NCI-H526 (cell line): ENCODE results near the gene TXNDC16.
"Not testable (repeated sequence)": the region's sequence is repeated elsewhere in the genome, so short reads cannot be mapped to it uniquely, and the experiment has no call there.

Experiments used
- DNase-seq, 2 experiments: peaks; one replicate each; lab custom pipeline; 2025; lab: John Stamatoyannopoulos, UW

TXNDC16 gene, protein sequence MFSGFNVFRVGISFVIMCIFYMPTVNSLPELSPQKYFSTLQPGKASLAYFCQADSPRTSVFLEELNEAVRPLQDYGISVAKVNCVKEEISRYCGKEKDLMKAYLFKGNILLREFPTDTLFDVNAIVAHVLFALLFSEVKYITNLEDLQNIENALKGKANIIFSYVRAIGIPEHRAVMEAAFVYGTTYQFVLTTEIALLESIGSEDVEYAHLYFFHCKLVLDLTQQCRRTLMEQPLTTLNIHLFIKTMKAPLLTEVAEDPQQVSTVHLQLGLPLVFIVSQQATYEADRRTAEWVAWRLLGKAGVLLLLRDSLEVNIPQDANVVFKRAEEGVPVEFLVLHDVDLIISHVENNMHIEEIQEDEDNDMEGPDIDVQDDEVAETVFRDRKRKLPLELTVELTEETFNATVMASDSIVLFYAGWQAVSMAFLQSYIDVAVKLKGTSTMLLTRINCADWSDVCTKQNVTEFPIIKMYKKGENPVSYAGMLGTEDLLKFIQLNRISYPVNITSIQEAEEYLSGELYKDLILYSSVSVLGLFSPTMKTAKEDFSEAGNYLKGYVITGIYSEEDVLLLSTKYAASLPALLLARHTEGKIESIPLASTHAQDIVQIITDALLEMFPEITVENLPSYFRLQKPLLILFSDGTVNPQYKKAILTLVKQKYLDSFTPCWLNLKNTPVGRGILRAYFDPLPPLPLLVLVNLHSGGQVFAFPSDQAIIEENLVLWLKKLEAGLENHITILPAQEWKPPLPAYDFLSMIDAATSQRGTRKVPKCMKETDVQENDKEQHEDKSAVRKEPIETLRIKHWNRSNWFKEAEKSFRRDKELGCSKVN

DNA sequence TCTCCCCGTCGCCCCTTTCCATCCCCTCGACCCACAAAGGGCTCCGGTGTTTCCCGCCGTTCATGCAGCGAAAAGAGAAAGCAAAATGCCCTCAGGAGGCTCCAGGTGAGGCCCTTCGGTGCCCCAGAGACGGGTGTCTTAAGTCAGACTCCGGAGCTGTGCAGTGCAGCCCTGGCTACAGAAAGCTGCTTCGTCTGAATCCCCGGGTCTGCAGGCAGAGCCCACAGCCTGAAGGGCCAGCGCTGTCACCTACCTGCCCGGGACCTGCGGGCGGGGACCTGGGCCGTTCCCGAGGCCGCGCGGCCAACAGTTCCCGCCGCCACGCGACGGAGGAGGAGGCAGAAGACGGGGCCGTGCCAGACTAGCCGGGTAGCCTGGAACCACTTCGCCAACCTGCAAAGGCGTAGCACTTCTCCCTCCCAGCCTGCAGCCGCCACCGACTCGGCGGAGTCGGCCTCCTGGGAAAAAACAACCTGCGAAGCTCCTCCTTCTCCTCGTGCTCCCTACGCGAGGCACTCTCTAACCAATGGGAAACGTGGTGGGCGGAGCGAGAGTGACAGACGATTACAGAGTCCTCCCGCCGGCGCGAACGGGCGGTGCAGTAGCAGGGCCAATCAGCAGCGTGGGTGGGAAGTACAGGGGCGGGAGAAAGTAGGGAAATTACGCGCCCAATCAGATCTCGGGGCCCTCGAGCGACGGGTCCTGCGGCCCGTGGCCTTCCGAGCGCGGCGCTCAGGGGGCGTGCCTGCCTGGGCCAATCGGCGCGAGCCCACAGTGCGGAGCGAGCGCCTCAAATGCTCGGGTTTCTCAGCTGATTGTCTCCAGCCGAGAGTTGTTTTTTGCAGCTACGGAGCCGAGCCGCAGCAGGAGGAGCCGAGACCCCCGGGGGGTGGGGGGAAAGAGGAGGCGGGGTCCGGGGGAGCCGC is at the start of gene TXNDC16, which contains the start of gene GPR137C:
TXNDC16 (minus strand) TSS at position 443 of the 926 bp plus-strand sequence. CDS start 8,948 bp downstream, outside the sequence.
GPR137C (plus strand) TSS at position 774 of the 926 bp plus-strand sequence. CDS start 312 bp downstream, outside the sequence.
- peak; percentile 99 to 100 for DNase-seq

DNA sequence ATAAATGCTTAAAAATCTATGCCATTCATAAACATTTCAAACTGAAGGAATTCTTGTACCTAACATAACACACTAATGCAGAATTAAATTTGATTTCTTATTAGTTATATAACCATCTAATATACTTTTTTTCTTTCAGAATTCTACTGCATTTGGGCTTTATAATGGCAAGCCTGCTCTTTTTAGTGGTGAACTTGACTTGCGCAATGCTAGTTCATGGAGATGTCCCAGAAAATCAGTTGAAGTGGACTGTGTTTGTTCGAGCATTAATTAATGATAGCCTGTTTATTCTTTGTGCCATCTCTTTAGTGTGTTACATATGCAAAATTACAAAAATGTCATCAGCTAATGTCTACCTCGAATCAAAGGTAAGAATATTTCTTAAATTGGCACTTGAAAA is 47.7 kb upstream of the TXNDC16 start:
- DNase-seq, result no peak

DNA sequence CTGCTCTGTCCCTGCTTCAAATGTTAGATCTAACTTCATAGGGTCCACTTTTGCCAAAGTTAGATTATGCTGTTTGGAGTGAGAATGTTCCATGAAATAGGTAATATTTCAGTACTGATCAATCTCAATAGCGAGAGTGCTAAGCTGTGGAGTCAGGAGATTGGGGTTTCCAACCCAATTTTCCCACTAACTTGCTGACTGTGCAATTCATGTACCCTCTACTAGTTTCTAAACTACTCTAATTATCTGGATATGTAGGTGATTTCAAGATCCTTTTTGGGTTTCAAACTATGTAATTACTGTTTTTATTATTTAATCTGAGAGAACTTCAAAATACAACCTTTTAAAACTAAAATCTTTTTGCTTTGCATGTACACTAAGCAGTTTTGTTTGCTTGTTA is 46.3 kb upstream of the TXNDC16 start:
- no peak for DNase-seq

DNA sequence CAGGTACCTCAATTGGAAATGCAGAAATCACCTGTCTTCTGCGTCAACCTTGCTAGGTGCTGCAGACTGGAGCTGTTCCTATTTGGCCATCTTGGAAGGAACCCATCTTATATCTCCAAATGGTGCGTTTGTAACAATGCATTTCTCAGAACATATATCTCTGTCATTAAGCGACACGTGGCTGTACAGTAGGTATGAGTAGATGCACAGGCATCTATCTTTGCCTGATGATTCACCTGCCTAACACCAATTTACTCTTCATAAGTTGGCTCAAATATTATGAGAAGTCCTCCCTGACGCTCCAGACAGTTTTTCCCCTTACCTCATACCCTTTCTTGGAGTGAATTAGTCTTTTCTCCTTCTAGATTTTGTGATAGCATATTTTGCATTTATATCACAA is 44.6 kb upstream of the TXNDC16 start:
- no peak for DNase-seq

DNA sequence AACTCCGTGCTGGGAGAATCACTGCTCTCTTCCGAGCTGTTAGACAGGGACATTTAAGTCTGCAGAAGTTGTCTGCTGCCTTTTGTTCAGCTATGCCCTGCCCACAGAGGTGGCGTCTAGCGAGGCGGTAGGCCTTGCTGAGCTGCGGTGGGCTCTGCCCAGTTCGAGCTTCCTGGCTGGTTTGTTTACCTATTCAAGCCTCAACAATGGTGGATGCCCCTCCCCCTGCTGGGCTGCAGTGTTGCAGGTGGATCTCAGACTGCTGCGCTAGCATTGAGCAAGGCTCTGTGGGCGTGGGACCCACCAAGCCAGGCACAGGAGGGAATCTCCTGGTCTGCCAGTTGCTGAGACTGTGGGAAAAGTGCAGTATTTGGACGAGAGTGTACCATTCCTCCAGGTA is 44.0 kb upstream of the TXNDC16 start:
- DNase-seq, result no peak

DNA sequence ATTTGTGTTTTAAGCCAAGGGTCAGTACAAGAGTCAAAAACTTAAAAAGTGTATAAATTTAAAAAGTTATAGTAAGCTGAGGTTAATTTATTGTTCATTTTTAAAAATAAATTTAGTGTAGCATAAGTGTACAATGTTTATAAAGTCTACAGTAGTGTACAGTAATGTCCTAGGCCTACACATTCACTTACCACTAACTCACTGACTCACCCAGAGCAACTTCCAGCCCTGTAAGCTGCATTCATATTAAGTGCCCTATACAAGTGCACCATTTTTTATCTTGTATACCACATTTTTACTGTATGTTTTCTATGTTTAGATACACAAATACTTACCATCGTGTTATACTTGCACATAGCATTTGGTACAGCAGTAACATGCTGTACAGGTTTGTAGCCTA is 38.0 kb upstream of the TXNDC16 start:
- no peak for DNase-seq

DNA sequence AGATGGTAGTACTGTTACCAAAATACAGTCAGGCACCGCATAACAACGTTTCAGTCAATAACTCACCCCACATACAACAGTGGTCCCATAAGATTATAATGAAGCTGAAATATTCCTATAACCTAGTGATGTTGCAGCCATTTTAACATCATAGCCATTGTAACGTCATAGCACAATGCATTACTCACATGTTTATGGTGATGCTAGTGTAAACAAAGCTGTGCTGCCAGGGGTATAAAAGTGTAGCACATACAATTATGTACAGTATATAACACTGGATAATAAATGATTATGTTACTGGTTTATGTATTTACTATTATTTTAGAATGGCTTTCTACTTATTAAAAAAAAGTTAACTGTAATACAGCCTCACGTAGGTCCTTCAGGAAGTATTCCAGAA is 37.3 kb upstream of the TXNDC16 start:
- DNase-seq, result no peak

DNA sequence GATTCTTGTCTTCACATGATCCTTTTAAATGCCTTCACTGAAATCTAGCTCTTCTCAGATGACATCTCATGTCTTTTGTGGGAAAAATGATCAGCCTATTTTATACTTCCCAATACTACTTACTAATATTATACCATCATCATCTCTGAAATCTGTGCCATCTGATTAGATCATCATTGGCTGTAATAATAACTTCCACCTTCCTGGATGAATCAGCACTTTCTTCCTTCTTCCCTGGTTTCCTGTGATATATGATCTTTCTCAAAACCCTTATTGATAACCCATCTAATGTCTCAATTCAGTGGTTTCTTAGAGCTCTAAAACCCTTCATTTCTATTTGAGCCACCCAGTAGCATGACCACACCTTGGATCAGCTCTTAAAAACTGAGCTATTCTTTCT is 31.2 kb upstream of the TXNDC16 start:
- no peak for DNase-seq

DNA sequence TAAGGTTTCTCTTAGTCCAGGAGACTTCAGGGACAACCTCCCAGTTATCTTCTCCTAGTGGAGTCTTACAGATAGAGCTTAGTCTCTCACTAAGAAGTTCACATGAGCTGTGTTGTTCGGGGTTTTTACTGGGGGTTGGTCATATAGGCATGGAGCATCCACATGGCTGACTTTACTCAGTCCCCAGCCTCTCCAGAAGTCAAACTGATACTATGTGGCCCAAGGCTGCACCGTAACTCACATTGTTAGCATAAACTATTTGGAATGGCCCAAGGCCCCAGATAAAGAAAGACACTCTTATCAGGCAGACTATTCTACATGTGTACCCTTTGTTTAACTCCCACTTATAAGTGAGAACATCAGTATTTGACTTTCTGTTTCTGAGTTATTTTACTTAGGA is 23.6 kb upstream of the TXNDC16 start:
- no peak for DNase-seq

DNA sequence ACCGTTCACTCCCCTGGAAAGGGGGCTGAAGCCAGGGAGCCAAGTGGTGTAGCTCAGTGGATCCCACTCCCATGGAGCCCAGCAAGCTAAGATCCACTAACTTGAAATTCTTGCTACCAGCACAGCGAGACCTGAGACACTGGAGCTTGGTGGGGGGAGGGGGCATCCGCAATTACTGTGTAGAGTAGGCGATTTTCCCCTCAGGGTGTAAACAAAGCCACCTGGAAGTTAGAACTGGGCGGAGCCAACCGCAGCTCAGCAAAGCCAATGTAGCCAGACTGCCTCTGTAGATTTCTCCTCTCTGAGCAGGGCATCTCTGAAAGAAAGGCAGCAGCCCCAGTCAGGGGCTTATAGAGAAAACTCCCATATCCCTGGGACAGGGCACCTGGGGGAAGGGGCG is 16.1 kb upstream of the TXNDC16 start:
- DNase-seq, result not testable (repeated sequence)

DNA sequence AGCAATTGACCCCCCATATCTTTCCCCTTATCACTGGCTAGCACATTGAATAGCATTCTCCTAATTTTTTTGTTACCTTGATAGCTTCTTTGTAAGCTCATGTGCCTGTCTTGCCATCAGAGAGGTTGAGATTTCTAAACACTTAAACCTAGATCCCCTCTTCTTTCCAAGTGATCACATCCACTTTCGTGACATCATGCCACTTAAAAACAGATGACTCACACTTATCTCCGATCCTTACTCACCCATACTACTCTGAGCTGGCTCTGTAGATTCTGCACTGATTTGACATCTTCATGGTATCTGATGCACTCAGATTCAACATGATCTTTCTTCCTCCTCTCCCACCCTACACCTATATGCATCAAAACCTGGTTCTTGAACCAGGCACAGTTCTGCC is 10.8 kb upstream of the TXNDC16 start:
- DNase-seq, result no peak

DNA sequence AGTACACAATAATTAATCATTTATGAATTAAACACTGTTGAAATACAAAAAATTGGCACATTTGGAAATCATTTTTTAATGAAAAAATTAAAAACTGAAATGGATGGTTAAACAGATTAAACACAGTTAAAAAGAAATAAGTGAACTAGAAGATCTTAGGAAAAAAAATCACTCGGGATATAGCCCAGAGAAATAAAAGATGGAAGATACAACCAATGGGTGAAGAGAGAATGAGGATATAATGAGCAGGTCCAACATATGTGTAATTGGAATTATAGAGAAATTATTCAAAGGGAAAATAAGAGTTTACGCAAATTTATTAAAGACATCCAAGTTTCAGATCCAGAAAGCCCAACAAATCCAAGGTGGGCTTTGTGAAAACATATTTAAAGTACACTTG is 6.4 kb upstream of the TXNDC16 start:
- no peak for DNase-seq

DNA sequence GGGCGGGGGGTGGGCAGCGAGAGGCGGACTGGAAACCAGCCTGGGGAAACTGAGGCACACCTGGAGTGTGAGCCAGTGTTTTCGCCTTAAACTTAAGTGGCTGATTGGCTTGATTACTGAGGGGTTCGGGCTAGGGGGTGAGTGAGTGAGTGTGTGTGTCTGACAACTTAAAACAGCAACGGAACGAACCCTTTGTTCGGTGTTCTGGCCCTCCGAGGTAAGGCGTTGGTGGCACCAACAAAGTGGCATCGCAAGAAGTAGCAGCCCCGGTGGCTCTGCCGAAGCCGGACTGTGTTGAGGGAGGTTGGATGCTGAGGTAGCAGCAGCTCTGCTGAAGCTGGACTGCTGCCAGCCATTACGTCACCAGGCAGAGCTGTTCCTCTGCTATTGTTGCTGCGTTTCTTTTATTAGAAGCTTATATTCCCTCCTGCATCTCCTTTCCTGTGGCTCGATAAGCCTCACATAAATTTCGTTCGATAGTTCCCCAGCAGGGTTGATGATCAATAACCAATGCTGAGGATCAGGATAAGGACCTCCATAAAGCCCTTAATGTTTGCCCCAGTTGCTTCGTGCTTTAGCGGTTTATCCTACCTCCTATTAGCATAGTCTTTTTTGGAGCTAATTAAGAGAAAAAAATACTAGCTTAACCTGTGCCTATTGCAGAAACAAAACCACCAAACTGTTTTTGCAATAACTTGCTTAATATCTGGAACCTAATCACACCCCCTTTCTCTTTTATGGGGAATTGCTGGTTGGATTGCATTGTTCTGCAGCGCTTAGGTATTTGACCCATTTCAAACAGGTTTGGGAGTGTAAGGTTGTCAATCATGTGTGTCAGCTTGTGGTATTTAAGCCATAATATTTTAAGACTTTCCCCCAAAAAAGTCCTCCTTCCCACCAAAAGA is 1.6 kb upstream of the TXNDC16 start:
- peak; percentile 40 to 79 for DNase-seq

DNA sequence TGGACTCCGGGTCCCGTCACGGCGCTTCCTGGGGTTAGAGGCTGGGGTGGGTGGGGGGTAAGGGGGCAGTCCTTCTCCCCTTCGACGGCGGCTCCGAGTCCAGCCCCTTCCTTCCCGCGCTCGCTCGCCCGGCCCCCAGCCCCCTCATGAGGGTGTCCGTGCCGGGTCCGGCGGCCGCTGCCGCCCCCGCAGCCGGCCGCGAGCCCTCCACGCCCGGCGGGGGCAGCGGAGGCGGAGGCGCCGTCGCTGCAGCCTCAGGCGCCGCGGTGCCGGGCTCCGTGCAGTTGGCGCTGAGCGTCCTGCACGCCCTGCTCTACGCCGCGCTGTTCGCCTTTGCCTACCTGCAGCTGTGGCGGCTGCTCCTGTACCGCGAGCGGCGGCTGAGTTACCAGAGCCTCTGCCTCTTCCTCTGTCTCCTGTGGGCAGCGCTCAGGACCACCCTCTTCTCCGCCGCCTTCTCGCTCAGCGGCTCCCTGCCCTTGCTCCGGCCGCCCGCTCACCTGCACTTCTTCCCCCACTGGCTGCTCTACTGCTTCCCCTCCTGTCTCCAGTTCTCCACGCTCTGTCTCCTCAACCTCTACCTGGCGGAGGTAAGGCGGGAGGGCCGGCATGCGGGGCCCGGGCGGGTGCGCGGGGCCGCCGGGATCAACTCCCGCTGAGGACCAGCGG is 831 bp upstream of the TXNDC16 start:
- peak; percentile 31 to 69 for DNase-seq

DNA sequence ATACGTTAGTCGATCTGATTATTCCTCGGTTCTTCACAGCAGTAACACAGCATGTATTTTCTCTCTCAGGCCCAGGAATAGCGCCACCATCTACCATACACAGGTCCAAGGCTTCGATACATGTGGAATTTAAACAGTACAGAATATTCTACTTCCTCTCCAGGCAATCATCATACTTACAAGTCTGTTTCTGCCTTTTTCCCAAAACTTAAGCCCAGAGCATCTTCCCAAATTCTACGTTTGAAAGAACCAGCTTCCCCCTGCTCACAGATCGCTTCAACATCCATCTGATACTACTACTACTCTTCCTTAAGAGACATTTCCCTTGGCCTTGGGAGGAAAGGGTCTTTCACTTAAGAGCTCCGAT is 626 bp downstream of the TXNDC16 start:
- DNase-seq, result peak; percentile 65 to 69

DNA sequence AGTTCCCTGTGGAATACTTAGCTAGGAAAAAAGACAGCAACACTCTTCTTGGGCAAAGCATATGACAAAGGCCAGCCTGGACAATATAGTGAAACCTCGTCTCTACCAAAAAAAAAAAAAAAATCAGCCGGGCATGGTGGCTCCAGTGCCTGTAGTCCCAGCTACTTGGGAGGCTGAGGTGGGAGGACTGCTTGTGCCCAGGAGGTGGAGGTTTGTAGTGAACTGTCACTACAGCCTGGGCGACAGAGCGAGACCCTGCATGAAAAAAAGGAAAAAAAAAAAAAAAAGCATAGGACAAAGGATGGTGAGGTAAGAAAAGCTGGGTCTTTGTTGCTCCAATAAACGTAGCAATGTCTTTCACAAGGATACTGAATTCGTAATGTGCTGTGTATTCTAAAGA is 1.1 kb downstream of the TXNDC16 start:
- no peak for DNase-seq

DNA sequence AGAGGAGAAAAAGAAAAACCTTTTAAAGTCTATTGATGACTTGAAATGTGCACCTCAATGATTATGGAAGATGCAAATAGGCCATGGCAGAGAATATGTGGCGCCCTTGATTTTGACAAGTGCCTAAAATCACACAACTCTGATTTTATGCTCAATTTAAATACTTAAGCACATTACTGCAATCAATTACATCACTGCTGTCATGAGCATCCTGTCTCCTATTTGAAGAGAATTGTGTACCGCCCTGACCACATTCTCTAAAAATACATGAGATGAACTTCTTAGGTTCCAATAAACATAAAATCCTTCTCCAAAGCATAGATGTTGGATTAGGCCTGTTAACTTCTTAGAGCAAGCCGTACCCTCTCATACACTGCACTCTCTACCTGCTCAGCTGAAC is 1.6 kb downstream of the TXNDC16 start:
- no peak for DNase-seq

DNA sequence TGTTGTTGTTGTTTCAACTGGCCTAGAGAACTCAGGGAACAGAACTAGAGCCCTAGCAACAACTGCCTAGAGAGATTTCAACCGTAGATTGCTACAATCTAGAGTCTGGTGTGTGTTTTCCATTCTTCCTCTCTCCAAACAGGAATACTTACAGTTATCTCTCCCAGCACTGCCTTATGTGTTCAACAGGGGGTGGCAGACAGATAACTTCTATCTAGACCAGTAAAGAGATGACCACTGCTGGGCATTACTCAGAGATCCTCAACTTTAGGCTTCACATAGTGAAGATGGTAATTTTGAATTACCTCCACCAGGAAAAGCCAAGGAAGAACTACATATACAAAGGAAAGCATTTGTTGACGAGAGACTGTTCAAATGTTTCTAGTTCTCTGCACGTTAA is 4.8 kb downstream of the TXNDC16 start:
- DNase-seq, result no peak

DNA sequence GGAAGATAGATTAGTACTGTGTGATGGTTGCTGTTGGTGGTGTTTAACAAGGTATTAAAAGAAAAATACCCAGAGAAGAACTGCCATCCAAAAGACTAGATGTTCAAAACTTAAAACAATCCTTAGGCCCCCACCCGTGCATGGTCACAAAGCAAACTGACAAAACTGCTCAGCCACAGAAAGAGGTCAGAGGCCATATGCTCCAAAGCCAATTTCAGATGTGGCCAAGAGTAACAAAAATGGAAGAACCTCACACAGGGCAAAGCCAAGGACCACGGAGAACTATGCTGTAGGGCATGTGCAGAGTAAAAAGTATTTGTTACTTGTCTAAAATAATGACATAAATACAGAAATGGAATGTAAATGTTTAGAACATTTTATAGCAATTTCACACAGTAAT is 5.3 kb downstream of the TXNDC16 start:
- DNase-seq, result no peak

DNA sequence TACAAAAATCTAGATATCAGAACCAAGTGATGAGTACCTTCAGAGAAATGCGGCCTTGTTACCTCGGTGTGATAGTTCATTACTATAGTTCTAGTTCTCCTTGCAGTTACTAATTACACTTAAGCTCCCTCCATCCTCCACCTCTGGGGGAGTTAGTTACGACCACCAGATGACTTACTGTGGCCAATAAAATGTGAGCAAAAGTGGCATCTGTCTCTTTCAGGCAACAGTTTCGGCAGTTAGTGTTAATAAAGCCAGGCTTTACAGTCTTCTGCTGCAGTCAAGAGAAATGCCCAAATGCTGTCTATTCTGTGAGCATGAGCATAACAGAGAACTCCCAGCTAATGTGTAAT is 6.0 kb downstream of the TXNDC16 start:
- no peak for DNase-seq
